Measurements from ENCODE around the gene BAIAP3.

BAIAP3 gene

GRCh38 chr16:1389762-1390161, 56.3 kb downstream of the BAIAP3 start:
- no peak for TF ChIP-seq CTCF (IDR thresholded peaks at IDR 0.05)
- no peak overlapping the region for H3K27ac ChIP-seq
- DNase-seq (ENCODE audit: low spot score) = no peak
- H3K4me3 ChIP-seq = no peak overlapping the region

GRCh38 chr16:1390239-1390779, 56.9 kb downstream of the BAIAP3 start:
- DNase-seq (ENCODE audit: low spot score) = no peak
- Histone ChIP-seq H3K4me3 (no peak overlapping the region), H3K27ac (no peak overlapping the region)
- no peak for TF ChIP-seq CTCF (IDR thresholded peaks at IDR 0.05)

- Histone ChIP-seq H3K27ac (no peak overlapping the region), H3K4me3 (no peak overlapping the region)
- TF ChIP-seq CTCF (IDR thresholded peaks at IDR 0.05) = no peak
- DNase-seq (ENCODE audit: low spot score) = no peak
Measured at GRCh38 chr16:1392826-1393225, 59.4 kb downstream of the BAIAP3 start.

- H3K4me3 ChIP-seq = no peak overlapping the region
- no peak for TF ChIP-seq CTCF (IDR thresholded peaks at IDR 0.05)
- H3K27ac ChIP-seq = no peak overlapping the region
- DNase-seq (ENCODE audit: low spot score) = no peak
Measured at GRCh38 chr16:1393613-1394176, 60.2 kb downstream of the BAIAP3 start.

- Histone ChIP-seq H3K4me3 (no peak overlapping the region), H3K27ac (no peak overlapping the region)
- TF ChIP-seq CTCF (IDR thresholded peaks at IDR 0.05) = no peak
- DNase-seq (ENCODE audit: low spot score) = no peak
Measured at GRCh38 chr16:1394367-1394951, 61.0 kb downstream of the BAIAP3 start.

- no peak overlapping the region for H3K4me3 ChIP-seq
- no peak overlapping the region for H3K27ac ChIP-seq
- no peak for DNase-seq (ENCODE audit: low spot score)
- no peak for TF ChIP-seq CTCF (IDR thresholded peaks at IDR 0.05)
Measured at GRCh38 chr16:1395444-1396031, 62.1 kb downstream of the BAIAP3 start.

- H3K27ac ChIP-seq = no peak overlapping the region
- no peak for TF ChIP-seq CTCF (IDR thresholded peaks at IDR 0.05)
- H3K4me3 ChIP-seq = no peak overlapping the region
- no peak for DNase-seq (ENCODE audit: low spot score)
Measured at GRCh38 chr16:1397779-1398178, 64.3 kb downstream of the BAIAP3 start.
